Subcutaneous adipose tissue (tissue), 4 donors: ENCODE measurements around the gene PAQR4. TPM values are rescaled to one million over a fixed set of nuclear protein-coding genes. Genes with fewer than 3 reads are reported as not detected.

Source experiments
- CTCF ChIP-seq: fragments of 450-650 bp; IDR thresholded peaks from one replicate; pipeline ENCODE4 v1.5.1; 2016; ENCODE audit warnings: low read depth, mild to moderate bottlenecking, control low read depth, antibody characterized with exemption, moderate library complexity
- total RNA-seq, 4 donors: library from RNA; depleted of rRNA; stranded (reverse); fragments of >200 nt; gene quantifications; one replicate each; pipeline ENCODE4 v1.1.0, GENCODE V29; 2016

The PAQR4 gene
- total RNA-seq, 4 donors from 2014 or later = 1.5 to 5.7 (median 3.8) TPM

GRCh38 chr16:2996298-2996697 lies 27.1 kb downstream of the PAQR4 start:
- no peak for TF ChIP-seq CTCF

GRCh38 chr16:2999929-3000328 lies 30.8 kb downstream of the PAQR4 start:
- TF ChIP-seq CTCF = no peak

- no peak for TF ChIP-seq CTCF
These were observed 31.4 kb downstream of the PAQR4 start for GRCh38 chr16:3000540-3000939.

GRCh38 chr16:3001316-3001715 lies 32.2 kb downstream of the PAQR4 start:
- no peak for TF ChIP-seq CTCF

- TF ChIP-seq CTCF = no peak
These were observed 34.6 kb downstream of the PAQR4 start for GRCh38 chr16:3003582-3004270.

- TF ChIP-seq CTCF = no peak
These were observed 35.2 kb downstream of the PAQR4 start for GRCh38 chr16:3004319-3004718.

GRCh38 chr16:3004781-3005284 lies 35.7 kb downstream of the PAQR4 start:
- TF ChIP-seq CTCF = no peak
